Measurements from ENCODE around the gene SLC15A3.

- TF ChIP-seq CTCF (conservative IDR thresholded peaks at IDR 0.05 in 1 of 2, IDR thresholded peaks at IDR 0.05 in 1 of 2; ENCODE audit: low read depth in 1 of 2, low read length in 2 of 2) (no peak), EZH2 (IDR thresholded peaks at IDR 0.05; ENCODE audit: low read length, missing control alignments) (no peak)
Observed at GRCh38 chr11:60951904-60952741, at the start of gene SLC15A3.
